Mammary epithelial cell (primary cell): ENCODE measurements around the gene LYZL4.

Experiments used
- CTCF ChIP-seq, 2 donors: IDR thresholded peaks in 1 of 2; conservative IDR thresholded peaks in 1 of 2; 2 replicates each; pipeline ENCODE4 v1.5.1; 2011 to 2012; ENCODE audit warnings: inconsistent platforms in 2 of 2, low read length in 2 of 2, mild to moderate bottlenecking in 2 of 2, control low read depth in 1 of 2, low read depth in 1 of 2; ENCODE audit not compliant: insufficient read depth in 1 of 2; ENCODE audit errors: extremely low read depth in 1 of 2
- EZH2 ChIP-seq: IDR thresholded peaks from 2 replicates; pipeline ENCODE4 v1.6.1; 2012; ENCODE audit warnings: low read length, inconsistent platforms, borderline replicate concordance

GRCh38 chr3:42412526-42413155, 2.2 kb upstream of the LYZL4 start:
- no peak for TF ChIP-seq CTCF (conservative IDR thresholded peaks at IDR 0.05 in 1 of 2, IDR thresholded peaks at IDR 0.05 in 1 of 2; ENCODE audit: extremely low read depth in 1 of 2, insufficient read depth in 1 of 2, low read depth in 1 of 2, low read length in 2 of 2)
- TF ChIP-seq EZH2: no peak
